Upper lobe of left lung (tissue), 6 donors: ENCODE measurements around the gene STK11IP. TPM values are rescaled to one million over a fixed set of nuclear protein-coding genes. Genes with fewer than 3 reads are reported as not detected.

Experiments
- ATAC-seq, 2 donors: fragments of 200-7000 bp; cut with Tn5 transposase; one replicate each; pipeline ENCODE4 v1.9.1; 2022; ENCODE audit warnings: mild to moderate bottlenecking in 2 of 2, moderate library complexity in 2 of 2; ENCODE audit not compliant: low FRiP score in 2 of 2
- DNase-seq, 2 donors: peaks; one replicate each; pipeline ENCODE4 v3.0.0-alpha.2; 2019 to 2020
- H3K27ac ChIP-seq, 4 donors: fragments of 200-600 bp; sonication (generic); one replicate each; pipeline ENCODE4 v1.5.1; 2016 to 2019
- H3K27me3 ChIP-seq, 4 donors: fragments of 200-600 bp; sonication (generic); one replicate each; pipeline ENCODE4 v1.5.1; 2017 to 2019
- H3K36me3 ChIP-seq, 4 donors: fragments of 200-600 bp; sonication (generic); one replicate each; pipeline ENCODE4 v1.5.1; 2016 to 2019
- H3K4me1 ChIP-seq, 4 donors: fragments of 200-600 bp; sonication (generic); one replicate each; pipeline ENCODE4 v1.5.1; 2018 to 2019
- H3K4me3 ChIP-seq, 4 donors: fragments of 200-600 bp; sonication (generic); one replicate each; pipeline ENCODE4 v1.5.1; 2017 to 2019; ENCODE audit warnings: mild to moderate bottlenecking in 2 of 4, moderate library complexity in 1 of 4
- H3K9me3 ChIP-seq, 4 donors: fragments of 200-600 bp; sonication (generic); one replicate each; pipeline ENCODE4 v1.5.1; 2018 to 2019
- CTCF ChIP-seq, 6 experiments: fragments of 450-650 bp in 4 of 6; fragments of 200-600 bp in 2 of 6; sonication (generic) in 2 of 6; IDR thresholded peaks; one replicate each; pipeline ENCODE4 v1.5.1; 2016 to 2019; ENCODE audit warnings: antibody characterized with exemption in 6 of 6
- EP300 ChIP-seq, 4 donors: sonication (generic); formaldehyde crosslinking; IDR thresholded peaks; one replicate each; pipeline ENCODE4 v1.5.1; 2017; ENCODE audit warnings: antibody characterized with exemption in 4 of 4, control low read depth in 2 of 4
- POLR2A ChIP-seq, 4 donors: fragments of 450-650 bp; IDR thresholded peaks; one replicate each; pipeline ENCODE4 v1.5.1; 2016 to 2017; ENCODE audit warnings: antibody characterized with exemption in 4 of 4, mild to moderate bottlenecking in 2 of 4
- POLR2AphosphoS5 ChIP-seq, 2 donors: sonication (generic); formaldehyde crosslinking; IDR thresholded peaks; one replicate each; pipeline ENCODE4 v1.5.1; 2017; ENCODE audit warnings: antibody characterized with exemption in 2 of 2
- WGBS, 2 donors: methylation state at CpG; one replicate each; pipeline ENCODE4 v1.1.5; 2017 to 2018; 5-methylcytosine and 5-hydroxymethylcytosine counted together
- total RNA-seq, 6 donors: library from RNA; depleted of rRNA in 4 of 6; stranded (reverse); fragments of >200 nt in 4 of 6; gene quantifications; one replicate each; pipeline versions ENCODE4 v1.1.0 to v1.2.1, GENCODE V29; 2016 to 2021
- donor health status: DM: no; HTN: no; CAD: no; lungs with moderate emphysema.
- donor health status: DM: no; HTN: yes; CAD: no; lungs with severe emphysema.

The STK11IP gene
- total RNA-seq, 6 donors from 2014 or later, result 16.0 to 77.5 (median 35.6) TPM

GRCh38 chr2:219557791-219558785 is 39.6 kb upstream of the STK11IP start:
- TF ChIP-seq POLR2AphosphoS5 (IDR thresholded peaks at IDR 0.05) (no peak), POLR2A (IDR thresholded peaks at IDR 0.05) (no peak), CTCF (IDR thresholded peaks at IDR 0.05) (no peak), EP300 (IDR thresholded peaks at IDR 0.05) (no peak)
- no peak overlapping the region for H3K27ac ChIP-seq
- H3K9me3 ChIP-seq, result no peaks in the 10 kb centered on the region
- peaks cover 7 to 17% (median 12%) of the 10 kb centered on the region in 4 donors for H3K4me1 ChIP-seq
- DNase-seq (peak in 1 of 2 donors; percentile 77), ATAC-seq (no peak)
- H3K36me3 ChIP-seq, result peaks cover 0 to 9% (median 2%) of the 10 kb centered on the region in 4 donors
- H3K27me3 ChIP-seq, result peaks cover 0 to 4% (median 0%) of the 10 kb centered on the region in 4 donors
- no peak overlapping the region for H3K4me3 ChIP-seq
- 97% methylated on average over 7 to 25 of the region's 25 CpGs for WGBS, 2 donors

DNA sequence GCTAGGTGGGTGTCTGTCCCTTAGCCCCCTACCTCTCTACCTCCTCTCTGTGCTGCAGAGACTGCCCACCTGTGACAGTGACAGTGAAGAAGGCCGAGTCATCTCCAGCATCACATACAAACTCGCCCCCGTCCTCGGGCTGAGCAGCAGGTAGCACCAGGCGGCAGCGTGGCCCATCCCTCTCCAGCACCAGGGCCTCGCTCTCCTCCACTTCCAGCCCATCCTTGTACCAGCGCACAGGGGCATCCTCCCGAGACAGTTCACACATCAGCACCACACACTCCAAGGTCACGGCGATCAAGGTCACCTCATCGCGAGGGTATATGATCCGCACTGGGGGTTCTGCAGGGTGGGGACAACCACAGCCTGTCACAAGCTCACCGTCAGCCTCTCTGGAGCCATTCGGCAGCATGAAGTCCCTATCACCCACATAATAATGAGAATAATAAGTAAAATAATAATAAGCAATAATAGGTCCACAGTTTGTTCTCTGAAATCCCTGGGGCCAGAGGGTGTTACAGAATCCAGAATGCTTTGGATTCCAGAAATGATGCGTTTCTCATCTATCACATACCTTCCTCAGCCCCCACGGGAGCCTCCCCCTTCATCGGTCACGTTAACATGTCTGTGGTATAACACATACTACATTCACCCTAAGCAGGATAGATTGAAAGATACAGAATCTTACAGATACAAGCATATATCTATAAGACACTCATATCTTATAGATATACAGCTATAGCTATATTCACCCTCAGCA is 38.3 kb upstream of the STK11IP start:
- Histone ChIP-seq H3K9me3 (no peaks in the 10 kb centered on the region), H3K4me3 (no peak overlapping the region), H3K36me3 (peaks cover 0 to 9% (median 3%) of the 10 kb centered on the region in 4 donors), H3K27ac (no peak overlapping the region), H3K27me3 (no peaks in the 10 kb centered on the region), H3K4me1 (peaks cover 5 to 12% (median 9%) of the 10 kb centered on the region in 4 donors)
- WGBS, 2 donors, result 89 to 94% methylated on average over 17 to 20 of the region's 20 CpGs
- ATAC-seq, result no peak
- TF ChIP-seq CTCF (IDR thresholded peaks at IDR 0.05) (no peak), POLR2AphosphoS5 (IDR thresholded peaks at IDR 0.05) (no peak), POLR2A (IDR thresholded peaks at IDR 0.05) (no peak)
- peak in 1 of 2 donors; percentile 56 for DNase-seq

GRCh38 chr2:219560037-219560892 is 37.4 kb upstream of the STK11IP start:
- TF ChIP-seq POLR2A (IDR thresholded peaks at IDR 0.05) (no peak), CTCF (IDR thresholded peaks at IDR 0.05) (peak in 5 of 6 experiments; percentile 13 to 90 (median 42))
- 17 to 26% methylated on average over 6 to 8 of the region's 8 CpGs for WGBS, 2 donors
- no peak overlapping the region for H3K27ac ChIP-seq
- H3K27me3 ChIP-seq, result no peaks in the 10 kb centered on the region
- ATAC-seq, result peak in 1 of 2 donors; percentile 41
- H3K4me1 ChIP-seq, result peaks cover 5 to 12% (median 9%) of the 10 kb centered on the region in 4 donors
- peak in 1 of 2 donors; percentile 60 for DNase-seq
- H3K36me3 ChIP-seq, result peaks cover 0 to 9% (median 3%) of the 10 kb centered on the region in 4 donors
- no peaks in the 10 kb centered on the region for H3K9me3 ChIP-seq
- H3K4me3 ChIP-seq, result no peak overlapping the region

DNA sequence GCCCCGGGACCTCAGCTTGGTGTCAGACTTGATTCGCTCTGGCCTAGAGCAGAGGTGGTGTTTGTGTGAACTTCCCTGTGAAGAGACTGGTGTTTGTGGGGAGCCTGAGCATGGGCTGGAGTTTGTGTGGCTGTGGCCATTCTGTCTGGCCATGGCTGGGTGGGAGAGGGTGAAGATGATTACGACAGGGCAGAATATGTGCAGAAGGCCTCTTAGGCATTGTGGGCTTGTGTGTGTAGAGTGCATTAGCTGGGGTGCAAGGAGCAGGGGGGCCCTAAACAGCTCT is 36.8 kb upstream of the STK11IP start:
- TF ChIP-seq CTCF (IDR thresholded peaks at IDR 0.05) (no peak), POLR2A (IDR thresholded peaks at IDR 0.05) (no peak), EP300 (IDR thresholded peaks at IDR 0.05) (no peak), POLR2AphosphoS5 (IDR thresholded peaks at IDR 0.05) (no peak)
- Histone ChIP-seq H3K27me3 (no peaks in the 10 kb centered on the region), H3K4me1 (peaks cover 5 to 12% (median 9%) of the 10 kb centered on the region in 4 donors), H3K9me3 (no peaks in the 10 kb centered on the region), H3K4me3 (no peak overlapping the region), H3K36me3 (peaks cover 0 to 9% (median 3%) of the 10 kb centered on the region in 4 donors), H3K27ac (no peak overlapping the region)
- DNase-seq (no peak), ATAC-seq (no peak)
- WGBS, 2 donors, result 59 to 72% methylated on average over 3 of the region's 3 CpGs
